Measurements from ENCODE around the gene ZNF526.

ZNF526 gene

GRCh38 chr19:42273407-42274064 is 53.4 kb downstream of the ZNF526 start:
- H3K4me3 ChIP-seq (replicated peaks; ENCODE audit: insufficient read depth, low read length) = no peak overlapping the region
- no peak for TF ChIP-seq POLR2AphosphoS5 (IDR thresholded peaks at IDR 0.05; ENCODE audit: low read depth)
- no peak overlapping the region for H3K27ac ChIP-seq (replicated peaks)
- no peaks in the 10 kb centered on the region for H3K27me3 ChIP-seq (ENCODE audit: insufficient read depth, poor library complexity, severe bottlenecking)
- DNase-seq (ENCODE audit: low read depth in 1 of 2, low spot score in 1 of 2) = no peak

- no peak overlapping the region for H3K27ac ChIP-seq (replicated peaks)
- TF ChIP-seq SPI1 (IDR thresholded peaks at IDR 0.05; ENCODE audit: borderline replicate concordance, low read depth) = no peak
- TF ChIP-seq, protein P1, sequence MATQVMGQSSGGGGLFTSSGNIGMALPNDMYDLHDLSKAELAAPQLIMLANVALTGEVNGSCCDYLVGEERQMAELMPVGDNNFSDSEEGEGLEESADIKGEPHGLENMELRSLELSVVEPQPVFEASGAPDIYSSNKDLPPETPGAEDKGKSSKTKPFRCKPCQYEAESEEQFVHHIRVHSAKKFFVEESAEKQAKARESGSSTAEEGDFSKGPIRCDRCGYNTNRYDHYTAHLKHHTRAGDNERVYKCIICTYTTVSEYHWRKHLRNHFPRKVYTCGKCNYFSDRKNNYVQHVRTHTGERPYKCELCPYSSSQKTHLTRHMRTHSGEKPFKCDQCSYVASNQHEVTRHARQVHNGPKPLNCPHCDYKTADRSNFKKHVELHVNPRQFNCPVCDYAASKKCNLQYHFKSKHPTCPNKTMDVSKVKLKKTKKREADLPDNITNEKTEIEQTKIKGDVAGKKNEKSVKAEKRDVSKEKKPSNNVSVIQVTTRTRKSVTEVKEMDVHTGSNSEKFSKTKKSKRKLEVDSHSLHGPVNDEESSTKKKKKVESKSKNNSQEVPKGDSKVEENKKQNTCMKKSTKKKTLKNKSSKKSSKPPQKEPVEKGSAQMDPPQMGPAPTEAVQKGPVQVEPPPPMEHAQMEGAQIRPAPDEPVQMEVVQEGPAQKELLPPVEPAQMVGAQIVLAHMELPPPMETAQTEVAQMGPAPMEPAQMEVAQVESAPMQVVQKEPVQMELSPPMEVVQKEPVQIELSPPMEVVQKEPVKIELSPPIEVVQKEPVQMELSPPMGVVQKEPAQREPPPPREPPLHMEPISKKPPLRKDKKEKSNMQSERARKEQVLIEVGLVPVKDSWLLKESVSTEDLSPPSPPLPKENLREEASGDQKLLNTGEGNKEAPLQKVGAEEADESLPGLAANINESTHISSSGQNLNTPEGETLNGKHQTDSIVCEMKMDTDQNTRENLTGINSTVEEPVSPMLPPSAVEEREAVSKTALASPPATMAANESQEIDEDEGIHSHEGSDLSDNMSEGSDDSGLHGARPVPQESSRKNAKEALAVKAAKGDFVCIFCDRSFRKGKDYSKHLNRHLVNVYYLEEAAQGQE (IDR thresholded peaks at IDR 0.05; ENCODE audit: insufficient replicate concordance, low read depth) = no peak
- no peak for TF ChIP-seq GABPA (IDR thresholded peaks at IDR 0.05; ENCODE audit: low read depth)
- no peak for TF ChIP-seq POLR2AphosphoS5 (IDR thresholded peaks at IDR 0.05; ENCODE audit: low read depth)
- TF ChIP-seq CTCF (IDR thresholded peaks at IDR 0.05; ENCODE audit: insufficient read depth, low read length) = no peak
- H3K4me3 ChIP-seq (replicated peaks; ENCODE audit: insufficient read depth, low read length) = no peak overlapping the region
- no peak for DNase-seq (ENCODE audit: low read depth in 1 of 2, low spot score in 1 of 2)
- H3K27me3 ChIP-seq (ENCODE audit: insufficient read depth, poor library complexity, severe bottlenecking) = no peaks in the 10 kb centered on the region
These were observed 54.1 kb downstream of the ZNF526 start for GRCh38 chr19:42274065-42274682.

DNA sequence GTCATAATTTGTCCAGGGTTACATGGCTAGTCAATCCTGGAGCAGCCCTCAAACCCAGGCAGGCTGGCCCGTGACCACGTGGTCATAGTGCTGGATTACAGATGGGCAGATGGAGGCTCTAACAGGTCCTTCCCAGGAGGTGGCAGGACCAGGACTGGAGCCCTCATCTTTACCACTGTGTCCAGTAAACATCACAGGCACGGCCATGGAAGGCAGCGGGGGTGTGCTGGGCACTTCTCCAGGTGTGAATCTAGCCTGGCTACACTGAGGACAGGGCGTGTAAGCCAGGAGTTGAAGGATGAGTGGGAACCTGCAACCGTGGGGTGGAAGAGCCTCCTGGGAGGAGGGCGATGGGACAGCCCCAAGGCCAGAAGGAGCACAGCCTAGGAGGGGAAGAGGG is 55.0 kb downstream of the ZNF526 start:
- Histone ChIP-seq H3K27me3 (ENCODE audit: insufficient read depth, poor library complexity, severe bottlenecking) (no peaks in the 10 kb centered on the region), H3K4me3 (replicated peaks; ENCODE audit: insufficient read depth, low read length) (no peak overlapping the region), H3K27ac (replicated peaks) (no peak overlapping the region)
- TF ChIP-seq POLR2AphosphoS5 (IDR thresholded peaks at IDR 0.05; ENCODE audit: low read depth) = no peak
- TF ChIP-seq, protein P1 (IDR thresholded peaks at IDR 0.05; ENCODE audit: insufficient replicate concordance, low read depth) = no peak
- TF ChIP-seq GABPA (IDR thresholded peaks at IDR 0.05; ENCODE audit: low read depth) = no peak
- no peak for TF ChIP-seq SPI1 (IDR thresholded peaks at IDR 0.05; ENCODE audit: borderline replicate concordance, low read depth)
- no peak for TF ChIP-seq CTCF (IDR thresholded peaks at IDR 0.05; ENCODE audit: insufficient read depth, low read length)
- DNase-seq (ENCODE audit: low read depth in 1 of 2, low spot score in 1 of 2) = no peak

GRCh38 chr19:42275517-42275916 is 55.4 kb downstream of the ZNF526 start:
- no peak for TF ChIP-seq POLR2AphosphoS5 (IDR thresholded peaks at IDR 0.05; ENCODE audit: low read depth)
- TF ChIP-seq CTCF (IDR thresholded peaks at IDR 0.05; ENCODE audit: insufficient read depth, low read length) = no peak
- TF ChIP-seq GABPA (IDR thresholded peaks at IDR 0.05; ENCODE audit: low read depth) = no peak
- TF ChIP-seq SPI1 (IDR thresholded peaks at IDR 0.05; ENCODE audit: borderline replicate concordance, low read depth) = no peak
- TF ChIP-seq, protein P1 (IDR thresholded peaks at IDR 0.05; ENCODE audit: insufficient replicate concordance, low read depth) = no peak
- H3K27me3 ChIP-seq (ENCODE audit: insufficient read depth, poor library complexity, severe bottlenecking) = no peaks in the 10 kb centered on the region
- no peak overlapping the region for H3K27ac ChIP-seq (replicated peaks)
- DNase-seq (ENCODE audit: low read depth in 1 of 2, low spot score in 1 of 2) = no peak
- no peak overlapping the region for H3K4me3 ChIP-seq (replicated peaks; ENCODE audit: insufficient read depth, low read length)
